Measurements from ENCODE around the gene P2RX3.

The P2RX3 gene

DNA sequence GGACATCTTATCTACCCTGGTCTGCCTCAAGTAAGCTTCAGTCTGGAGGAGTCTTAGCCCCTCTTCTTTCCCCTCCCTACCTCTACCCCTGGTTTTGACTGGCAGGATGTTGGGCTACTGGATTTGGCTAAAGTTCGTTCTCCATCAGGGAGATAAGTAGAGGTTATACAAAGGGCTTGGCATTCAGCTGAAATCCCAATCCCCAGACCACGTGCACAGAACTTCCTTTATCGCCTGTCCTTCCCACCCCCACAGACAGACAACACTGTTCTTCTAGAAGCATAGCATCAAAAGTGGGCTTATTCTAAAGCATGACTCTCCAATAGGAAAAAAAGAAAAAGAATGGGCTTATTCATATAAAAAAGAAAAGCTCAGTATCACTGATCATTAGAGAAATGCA lies 35.0 kb downstream of the P2RX3 start:
- DNase-seq (ENCODE audit: low read depth in 2 of 2): no peak

DNA sequence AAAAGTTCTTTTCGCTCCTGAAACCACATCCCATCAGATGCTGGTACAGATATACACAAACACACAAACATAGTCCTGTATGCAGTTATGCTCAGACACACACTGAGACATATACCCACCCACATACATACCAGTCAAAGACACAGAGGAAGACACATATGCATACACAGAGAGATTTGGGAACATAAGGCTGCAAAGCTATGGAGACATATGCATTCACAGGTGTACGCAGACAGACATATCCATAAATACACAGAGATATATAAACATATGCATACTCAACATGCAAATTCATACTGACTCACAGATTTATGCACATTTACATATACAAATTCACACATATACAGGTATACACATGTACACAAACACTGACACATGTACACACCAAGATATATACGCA lies 36.8 kb downstream of the P2RX3 start:
- no peak for DNase-seq (ENCODE audit: low read depth in 2 of 2)

DNA sequence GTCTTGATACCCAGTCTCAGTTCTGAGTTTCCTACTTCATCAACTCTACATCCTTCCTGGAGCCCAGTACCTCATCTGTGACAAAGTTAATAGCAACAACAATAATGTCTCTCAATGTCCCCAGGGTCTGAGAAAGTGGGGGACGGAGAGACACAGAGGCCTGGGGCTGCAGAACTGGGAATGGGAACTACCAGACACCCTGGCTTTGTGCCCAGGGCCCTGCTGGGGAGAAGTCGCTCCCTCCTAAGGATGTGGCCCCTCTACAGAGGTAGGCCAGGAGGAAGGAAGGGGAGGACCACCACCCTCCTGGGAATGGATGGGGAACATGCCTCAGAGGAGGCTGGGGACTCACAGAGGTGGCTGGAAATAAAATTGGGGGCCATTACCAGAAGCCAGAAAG lies 37.3 kb downstream of the P2RX3 start:
- DNase-seq (ENCODE audit: low read depth in 2 of 2): no peak

DNA sequence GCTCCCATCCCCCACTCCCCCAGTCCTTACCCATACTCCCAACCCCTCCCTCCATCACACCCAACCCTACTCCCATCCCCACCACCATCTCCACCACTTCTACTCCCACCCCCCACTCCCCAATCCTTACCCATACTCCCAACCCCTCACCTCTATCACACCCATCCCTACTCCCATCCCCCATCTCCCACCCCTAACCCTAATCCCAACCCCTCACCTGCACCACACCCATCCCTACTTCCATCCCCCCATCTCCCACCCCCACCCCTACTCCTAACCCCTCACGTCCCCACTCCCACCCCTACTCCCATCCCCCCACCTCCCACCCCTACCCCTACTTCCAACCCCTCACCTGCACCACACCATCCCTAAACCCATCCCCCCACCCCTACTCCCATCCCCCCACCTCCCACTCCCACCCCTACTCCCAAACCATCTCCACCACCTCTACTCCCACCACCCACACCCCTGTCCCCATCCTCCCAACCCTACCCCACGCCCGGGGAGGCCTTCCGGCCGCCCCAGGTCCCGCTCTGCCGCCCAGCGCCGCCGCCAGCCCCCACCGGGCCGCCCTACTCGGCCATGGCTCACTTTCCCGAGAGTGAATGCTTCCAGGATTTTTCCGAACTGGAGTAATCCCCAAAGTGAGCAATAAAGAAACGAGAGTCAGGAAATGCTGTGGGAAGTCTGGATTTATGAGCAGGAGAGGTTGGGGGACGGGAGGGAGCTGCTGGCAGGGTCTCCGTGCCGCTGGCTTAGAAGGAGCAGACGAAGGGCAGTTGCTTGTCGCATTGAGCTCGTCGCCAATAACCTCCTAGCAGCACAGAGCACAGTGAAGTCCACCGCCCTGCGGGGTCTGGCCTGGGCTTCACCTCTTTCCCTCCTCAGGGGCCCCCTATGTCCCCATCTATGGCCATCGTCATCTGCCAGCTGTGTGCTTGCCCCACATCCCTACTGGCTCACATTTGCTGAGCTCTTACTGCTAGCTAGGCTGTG lies 38.2 kb downstream of the P2RX3 start:
- no peak for DNase-seq (ENCODE audit: low read depth in 2 of 2)

DNA sequence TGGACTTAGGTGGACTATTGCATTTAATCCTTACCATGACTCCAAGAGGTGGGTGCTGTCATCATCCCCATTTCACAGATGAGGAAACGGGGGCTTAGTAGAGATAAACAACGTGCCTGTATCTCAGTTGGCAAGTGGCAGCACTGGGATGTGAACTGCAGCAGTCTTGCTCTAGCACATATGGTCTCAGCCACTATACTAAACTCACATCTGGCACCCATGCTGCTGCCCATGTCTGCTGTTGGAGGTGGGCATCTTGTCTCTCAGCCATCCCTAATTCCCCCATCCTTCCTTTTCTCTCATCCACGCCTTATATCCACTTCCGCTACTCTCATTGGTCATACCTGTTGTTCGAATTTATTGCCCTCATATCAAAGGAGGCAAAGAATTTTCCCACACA lies 39.0 kb downstream of the P2RX3 start:
- no peak for DNase-seq (ENCODE audit: low read depth in 2 of 2)

DNA sequence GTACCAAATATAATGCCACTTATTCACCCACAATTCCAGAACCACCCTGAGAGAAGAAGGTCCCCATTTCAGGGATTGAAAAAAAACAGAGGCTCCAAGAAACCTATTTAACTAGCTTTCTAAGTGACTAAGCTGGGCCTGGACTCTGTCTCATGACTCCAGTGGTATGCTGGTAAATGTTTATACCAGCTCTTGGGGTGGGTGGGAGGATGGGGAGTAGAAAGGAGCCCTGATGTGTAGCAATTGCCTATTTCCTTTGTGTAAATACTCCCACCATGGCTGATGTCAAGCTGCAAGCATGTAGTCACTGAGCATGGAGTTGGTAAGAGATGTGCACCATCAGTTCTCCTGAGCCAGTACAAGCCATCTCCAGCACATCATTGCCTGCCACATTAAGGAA lies 40.0 kb downstream of the P2RX3 start:
- no peak for DNase-seq (ENCODE audit: low read depth in 2 of 2)

DNA sequence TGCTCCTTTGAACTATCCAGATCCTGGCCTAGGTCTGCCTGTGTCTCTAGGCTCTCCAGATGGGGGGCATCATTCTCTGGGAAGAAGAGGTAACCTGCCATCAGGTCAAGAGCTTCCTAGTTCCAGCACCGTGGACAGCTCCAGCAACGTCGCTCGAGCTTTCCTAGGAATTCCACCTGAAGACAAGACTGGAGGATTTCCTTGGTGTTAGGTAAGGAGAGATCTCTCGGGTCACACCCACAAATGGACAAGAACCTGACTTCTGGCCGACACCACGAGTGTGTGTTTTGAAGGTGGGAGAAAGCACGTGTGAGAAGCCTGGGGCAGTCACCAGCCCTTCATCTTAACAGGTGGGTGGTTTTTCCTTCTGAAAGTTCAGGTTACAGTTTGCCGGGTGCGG lies 41.6 kb downstream of the P2RX3 start:
- DNase-seq (ENCODE audit: low read depth in 2 of 2): no peak

DNA sequence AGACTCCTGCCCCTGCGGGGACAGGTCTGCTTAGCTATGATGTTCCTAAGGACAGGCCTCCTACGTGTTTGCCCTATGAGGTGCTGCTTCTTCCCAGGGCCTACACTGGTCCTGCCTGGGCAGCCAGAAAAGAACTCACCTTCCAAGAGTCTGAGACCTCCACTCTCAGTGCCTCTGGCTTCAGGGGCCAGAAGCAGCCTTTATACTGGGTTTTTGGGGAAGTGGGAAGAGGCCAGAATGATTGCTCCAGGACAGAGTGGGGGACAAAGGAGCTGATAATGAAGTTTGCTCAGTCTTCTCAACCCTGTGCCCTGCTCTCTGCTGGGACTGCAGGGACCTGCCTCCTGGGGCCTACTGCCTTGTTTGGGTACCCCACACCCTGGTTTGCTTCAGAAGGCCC lies 42.8 kb downstream of the P2RX3 start, which contains the start of gene PRG3:
PRG3 (minus strand) TSS at position 176 of the 400 bp plus-strand sequence. CDS start 442 bp downstream, outside the sequence.
- no peak for DNase-seq (ENCODE audit: low read depth in 2 of 2)

DNA sequence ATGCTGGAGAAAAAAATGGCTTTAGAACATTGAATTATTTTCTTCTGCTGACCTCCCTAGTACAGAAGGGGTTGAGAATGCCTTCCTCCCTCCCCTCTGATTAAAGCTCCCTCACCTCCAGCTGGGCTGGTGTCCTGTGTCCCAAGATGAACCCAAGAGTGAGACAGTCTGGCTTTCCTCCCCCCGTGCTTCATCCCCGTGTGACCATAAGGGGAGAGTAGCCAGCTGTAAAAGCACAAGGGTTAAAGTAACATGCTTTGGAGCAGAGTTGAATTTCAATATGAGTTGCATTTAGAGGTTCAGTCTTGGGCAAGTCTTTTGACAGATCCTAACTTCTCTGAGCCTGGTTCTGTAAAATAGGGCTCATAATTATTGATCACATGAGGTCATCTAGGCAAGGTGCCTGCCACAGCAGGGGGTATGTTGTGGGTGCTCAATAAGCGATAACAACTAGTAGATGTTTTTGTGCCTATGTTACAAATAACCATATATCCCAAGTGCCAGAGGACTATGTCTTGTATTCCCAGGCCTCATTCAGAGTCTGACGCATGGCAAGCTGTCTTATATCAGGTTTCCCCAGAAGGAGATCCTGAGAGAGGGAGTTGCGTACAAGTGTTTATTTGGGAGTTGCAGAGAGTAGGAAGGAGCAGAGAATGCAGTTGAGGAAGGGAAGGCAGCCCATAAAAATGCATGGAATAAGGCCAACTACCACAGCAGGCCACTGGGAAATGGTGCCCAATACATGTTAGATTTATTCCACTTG lies 48.2 kb downstream of the P2RX3 start:
- no peak for DNase-seq (ENCODE audit: low read depth in 2 of 2)

DNA sequence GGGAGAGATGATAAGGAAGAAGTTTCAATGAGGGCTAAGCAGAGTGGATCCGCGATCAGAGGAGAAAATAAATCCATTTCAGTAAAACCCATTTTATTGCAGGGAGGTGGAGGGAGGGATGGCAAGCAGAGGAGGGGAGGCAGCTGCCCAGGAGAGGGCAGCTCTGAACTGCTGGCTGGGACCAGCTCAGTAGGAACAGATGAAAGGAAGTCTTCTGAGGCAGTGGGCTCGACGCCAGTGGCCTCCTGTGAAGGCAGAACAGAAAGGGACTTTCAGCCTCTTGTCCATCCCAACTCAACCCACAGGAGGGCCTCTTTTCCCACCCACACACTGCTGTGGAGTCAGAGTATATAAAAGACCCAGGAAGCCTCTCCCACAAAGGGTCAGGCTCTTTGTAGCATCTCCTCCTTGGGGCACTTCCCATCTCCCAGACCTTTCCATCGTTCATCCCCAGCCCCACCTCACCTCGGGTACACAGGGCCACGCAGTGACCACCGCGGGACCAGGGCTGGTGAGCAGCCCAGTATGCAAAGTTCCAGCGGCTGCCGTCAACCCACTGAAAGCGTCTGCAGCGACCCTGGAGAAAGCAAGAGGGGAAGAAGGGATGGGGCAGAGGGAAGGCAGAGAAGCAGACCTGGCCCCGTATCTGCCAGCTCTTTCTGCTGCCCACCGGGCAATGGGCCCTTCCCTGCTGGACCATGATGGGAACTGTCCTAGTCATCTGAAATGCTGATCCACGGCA lies 49.3 kb downstream of the P2RX3 start:
- DNase-seq (ENCODE audit: low read depth in 2 of 2): no peak

DNA sequence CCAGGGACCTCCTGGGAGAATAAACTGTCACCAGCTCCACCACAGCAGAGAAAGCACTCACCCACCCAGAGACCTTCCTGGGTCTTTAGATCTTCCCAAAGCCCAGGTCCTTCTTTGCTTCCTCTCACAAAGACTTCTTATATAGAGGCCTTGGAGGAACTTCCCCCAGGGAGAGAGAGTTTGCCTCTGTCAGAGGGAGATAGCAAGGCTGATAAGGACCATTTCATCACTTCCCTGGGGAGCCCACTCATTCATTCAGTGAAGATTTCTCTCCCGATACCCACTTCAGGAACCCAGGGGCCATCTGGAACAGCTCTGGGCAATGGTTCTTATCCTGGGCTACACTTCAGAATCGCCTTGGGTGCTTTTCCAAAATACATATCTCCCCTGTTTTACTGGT lies 52.4 kb downstream of the P2RX3 start, which contains the start of gene PRG2:
PRG2 (minus strand) TSS at position 116 of the 400 bp plus-strand sequence. CDS start 706 bp downstream, outside the sequence.
- DNase-seq (ENCODE audit: low read depth in 2 of 2): no peak

DNA sequence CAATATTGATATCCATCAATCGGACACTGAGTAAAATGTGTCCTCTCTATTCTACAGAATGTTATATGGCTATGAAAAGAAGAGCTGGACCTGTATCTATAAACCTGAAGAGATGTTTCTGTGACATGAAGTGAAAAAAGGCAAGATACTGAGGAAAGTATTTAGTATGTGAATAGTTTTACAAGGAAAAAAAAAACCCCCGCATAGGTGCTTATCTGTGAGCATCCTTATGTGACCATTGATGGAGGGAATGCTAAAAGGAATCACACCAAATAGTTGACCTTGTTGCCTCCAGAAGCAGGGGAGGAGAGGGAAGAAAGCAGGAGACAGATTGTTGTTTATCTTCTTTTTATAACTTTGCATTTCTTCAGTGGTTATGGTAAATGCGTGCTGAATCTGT lies 53.0 kb downstream of the P2RX3 start:
- no peak for DNase-seq (ENCODE audit: low read depth in 2 of 2)

DNA sequence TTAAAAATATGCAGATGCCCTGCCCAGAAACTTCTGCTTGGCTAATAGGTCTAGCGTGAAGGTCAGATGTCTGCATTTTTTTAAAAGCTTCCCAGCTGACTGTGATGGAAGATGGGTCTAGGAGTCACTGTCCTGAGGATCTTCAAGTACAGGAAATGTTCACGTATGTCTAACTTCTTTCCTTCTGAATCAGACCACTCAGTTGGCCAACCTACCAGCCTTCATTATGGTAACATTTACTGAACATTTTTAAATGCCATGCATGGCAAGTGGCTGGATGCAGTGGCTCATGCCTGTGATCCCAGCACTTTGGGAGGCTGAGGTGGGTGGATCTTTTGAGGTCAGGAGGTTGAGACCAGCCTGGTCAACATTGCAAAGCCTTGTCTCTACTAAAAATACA lies 53.4 kb downstream of the P2RX3 start:
- no peak for DNase-seq (ENCODE audit: low read depth in 2 of 2)

DNA sequence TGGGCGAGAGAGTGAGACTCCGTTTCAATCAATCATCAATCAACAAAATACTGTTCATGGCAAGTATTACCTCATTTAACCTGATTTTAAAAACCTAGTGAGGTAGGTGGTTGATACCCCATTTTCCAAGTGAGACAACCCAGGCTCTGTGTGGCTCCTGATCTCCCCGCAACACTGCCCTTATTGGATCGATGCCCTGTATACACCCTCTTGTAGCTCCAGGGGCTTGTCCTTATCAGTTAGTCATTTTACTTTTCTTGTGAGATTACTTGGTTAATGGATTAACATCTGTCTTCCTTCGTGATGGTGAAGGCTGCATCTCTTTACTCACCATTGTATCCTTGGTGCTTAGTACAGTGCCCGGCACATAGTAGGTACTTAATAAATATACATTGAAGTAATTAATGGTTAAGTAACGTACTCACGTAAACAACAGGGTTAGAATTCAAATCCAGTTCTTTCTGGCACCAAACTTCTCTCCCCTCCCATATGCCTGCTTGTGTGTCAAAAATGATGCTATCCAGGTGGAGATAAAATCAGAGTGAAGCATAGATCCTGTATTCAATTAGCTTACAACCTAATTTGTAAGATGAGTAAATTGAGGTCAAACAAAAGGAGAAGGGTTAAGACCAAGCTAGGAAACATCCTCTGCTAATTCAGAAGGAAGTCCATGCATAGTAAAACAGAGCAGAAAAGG lies 54.1 kb downstream of the P2RX3 start:
- no peak for DNase-seq (ENCODE audit: low read depth in 2 of 2)

DNA sequence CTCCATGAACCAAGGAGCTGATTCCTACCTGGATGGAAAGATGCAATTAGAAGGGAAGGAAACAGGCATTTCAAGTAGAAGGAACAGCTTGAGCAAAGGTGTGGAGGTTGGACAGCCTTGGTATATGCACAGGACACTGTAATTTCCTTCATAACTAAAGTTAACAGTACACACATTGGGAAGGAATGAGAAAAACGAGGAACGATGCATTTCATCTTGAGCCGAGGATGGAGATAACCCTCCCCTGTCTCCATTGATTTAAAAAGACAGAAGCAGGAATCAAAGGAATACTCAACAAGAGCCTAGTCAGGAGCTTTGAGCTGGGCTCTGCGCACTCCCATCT lies 54.6 kb downstream of the P2RX3 start:
- DNase-seq (ENCODE audit: low read depth in 2 of 2): no peak

DNA sequence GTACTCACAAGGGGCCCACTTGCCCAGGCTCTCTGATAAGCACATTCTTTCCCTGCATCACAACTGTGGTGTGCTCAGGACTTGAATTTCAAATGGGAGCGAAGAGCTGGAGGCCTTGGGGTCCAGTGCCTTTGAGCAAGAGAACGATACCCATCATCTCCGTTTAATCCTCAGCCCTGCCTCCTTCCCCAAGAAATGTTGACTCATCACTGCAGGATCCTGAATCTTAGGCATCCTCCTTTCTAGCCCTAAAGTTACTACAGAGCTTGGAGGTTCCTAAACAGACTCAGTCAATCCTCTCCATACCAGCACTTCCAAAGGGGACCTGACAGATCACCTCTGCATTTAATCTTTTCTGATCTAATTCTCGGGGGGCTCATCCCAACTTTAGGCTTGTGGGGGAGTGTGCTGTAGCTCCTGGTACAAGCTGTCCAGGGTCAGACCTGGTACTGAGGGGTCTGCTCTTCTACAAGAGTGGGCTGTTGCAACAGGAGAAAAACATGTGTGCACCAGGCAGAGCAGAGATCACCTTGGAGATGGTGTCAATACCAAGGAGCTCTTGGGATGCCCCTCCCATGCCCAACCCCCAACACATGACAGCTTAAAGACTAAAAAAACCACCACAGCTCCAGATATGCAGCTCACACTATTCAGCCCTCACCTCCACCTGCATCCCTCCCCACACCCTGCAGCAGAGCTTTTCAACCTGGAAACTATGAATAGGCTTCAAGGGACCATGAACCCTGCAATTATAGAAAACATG lies 56.2 kb downstream of the P2RX3 start:
- DNase-seq (ENCODE audit: low read depth in 2 of 2): no peak

DNA sequence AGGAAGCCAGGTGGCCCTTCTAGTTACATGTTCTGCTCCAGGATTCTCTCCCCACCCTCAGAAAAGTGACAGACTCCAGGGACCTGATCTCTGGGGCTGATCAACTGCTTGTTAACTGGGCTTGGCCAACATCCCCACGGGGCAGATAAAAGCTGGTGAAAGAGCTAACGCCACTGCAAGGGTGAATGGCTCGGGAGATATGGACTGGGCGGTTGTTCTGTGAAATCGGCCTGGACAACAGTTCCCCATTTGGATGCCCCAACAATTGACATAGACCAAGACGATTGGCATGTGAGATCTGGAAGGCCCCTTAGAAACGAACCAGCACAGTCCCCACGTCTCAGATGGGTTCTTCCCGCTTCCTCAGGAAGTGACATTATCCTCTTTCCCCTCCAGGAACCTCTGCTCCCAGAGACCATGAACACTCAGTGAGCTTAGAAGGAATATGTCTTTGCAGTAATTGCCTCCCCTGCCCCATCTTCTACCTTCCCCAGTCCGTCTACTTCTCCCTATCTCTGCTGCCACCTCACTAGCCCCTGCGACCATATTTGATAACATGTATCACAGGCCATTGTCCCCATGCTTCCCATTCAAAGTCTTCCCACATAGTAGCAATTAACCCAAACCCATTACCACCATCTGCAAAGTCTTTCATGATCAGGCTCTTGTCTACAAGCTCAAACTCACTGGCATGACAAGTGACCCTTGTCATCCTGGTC lies 57.9 kb downstream of the P2RX3 start:
- no peak for DNase-seq (ENCODE audit: low read depth in 2 of 2)

DNA sequence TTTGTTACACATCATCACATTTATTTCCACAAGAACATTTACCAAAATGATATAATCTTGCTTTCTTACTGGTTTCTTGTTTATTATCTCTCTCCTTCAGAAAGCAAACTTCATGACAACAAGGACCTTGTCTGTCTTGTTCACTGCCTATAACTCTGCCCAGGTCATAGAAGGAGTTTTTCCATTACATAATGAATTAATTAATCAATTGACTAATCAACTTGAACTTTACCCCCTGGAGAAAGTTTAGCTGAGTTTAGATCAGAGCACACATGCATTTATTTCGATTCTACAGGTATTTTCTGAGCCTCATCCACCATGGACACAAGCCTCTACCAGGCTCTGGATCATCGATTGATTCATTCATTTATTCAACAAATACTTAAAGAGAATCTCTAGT lies 58.6 kb downstream of the P2RX3 start:
- DNase-seq (ENCODE audit: low read depth in 2 of 2): no peak

DNA sequence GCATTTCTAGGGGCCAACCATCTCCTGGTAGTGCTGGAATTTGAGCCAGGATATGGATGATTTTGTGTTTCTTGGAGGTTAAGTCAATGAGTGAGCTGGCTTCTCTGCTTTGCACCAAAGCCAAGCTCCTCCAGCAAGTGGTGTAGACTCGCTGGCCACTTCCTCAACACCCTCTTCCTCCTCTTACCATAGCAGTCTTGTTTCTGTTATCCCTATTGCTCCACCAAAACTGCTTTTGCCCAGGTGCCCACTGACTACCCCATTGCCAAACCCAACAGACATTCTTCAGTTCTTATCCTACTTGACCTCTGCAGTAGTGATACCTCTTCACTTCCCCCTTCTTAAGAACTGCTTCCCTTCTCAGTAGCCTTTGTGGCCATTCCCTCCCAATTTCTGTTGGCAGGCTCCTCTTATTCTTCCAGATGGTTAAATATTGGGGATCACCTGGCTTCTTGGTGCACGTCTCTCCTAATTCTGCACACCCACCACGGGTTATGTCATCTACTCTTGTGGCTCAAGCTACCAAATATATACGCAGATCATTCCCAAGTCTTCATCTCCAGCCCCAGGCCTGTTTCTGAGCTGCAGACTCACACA lies 59.3 kb downstream of the P2RX3 start:
- DNase-seq (ENCODE audit: low read depth in 2 of 2): no peak

DNA sequence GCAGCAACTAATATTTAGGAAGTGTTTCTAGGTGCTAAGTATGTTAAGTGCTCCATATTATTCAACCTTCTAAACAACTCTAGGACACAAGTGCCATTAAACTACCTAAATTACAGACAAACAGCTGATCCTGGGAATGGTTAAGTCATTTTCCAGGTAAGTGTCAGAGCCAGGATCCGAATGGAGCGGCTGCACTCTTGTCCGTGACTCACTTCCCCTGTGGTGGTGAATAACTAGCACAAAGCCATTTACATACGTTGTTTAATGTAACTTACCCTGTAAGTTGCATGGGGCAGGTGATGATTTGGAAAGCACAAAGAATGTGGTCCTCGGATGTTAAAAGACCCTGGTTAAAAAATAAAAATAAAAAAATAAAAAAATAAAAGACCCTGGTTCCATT lies 61.1 kb downstream of the P2RX3 start:
- no peak for DNase-seq (ENCODE audit: low read depth in 2 of 2)

Data from stimulated activated CD8-positive, alpha-beta memory T cell treated with anti-CD3 and anti-CD28 coated beads, Interleukin-15, amount 100 ng/mL, for 4 hours (primary cell).